NCI-H226 (cell line): ENCODE data around the gene CST6.
"Not testable (repeated sequence)": the region's sequence is repeated elsewhere in the genome, so short reads cannot be mapped to it uniquely, and the experiment has no call there.

ENCODE experiments used
- DNase-seq: peaks from one replicate; pipeline ENCODE4 v3.0.0-alpha.2; 2015

CST6 gene

DNA sequence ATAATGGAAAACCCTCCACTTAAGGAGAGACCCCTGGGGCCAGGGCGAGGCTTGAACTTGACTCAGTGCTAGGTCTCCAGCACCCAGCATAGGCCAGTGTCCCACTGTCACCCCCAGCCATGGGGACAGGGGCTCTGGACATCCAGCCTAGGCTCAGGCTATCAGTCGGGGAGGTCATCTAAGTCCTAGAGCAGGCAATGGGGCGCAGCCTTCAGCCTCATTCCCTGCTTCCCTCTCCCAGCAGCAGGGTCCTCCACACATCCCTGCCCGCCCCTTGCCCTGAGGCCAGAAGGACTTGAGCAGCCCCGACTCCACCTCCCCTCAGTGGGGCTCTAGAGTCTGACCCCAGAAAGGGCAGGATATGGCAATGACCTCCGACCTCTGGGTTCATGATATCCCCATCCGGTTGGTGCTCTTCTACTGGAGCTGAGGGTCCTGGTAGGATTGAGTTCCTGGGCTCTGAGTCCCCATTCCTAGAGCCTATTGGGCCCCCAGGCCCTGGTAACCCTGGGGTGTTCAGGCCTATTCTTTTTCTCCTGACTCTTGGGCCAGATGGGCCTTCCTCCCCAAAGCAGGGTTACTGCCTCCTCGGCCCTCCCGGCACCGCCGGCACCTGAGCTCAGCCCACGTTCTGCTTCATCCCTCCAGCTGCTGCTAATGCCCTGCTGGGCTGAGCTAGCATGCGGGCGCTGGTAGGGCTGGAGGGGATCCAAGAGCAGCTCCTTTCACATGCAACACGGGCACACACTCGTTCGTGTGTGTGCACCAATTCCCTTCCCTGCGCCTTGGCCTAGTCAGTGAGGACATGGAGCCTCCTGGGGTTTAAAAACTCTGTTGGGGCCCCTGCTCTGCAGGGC is 4.4 kb downstream of the CST6 start:
- no peak for DNase-seq

DNA sequence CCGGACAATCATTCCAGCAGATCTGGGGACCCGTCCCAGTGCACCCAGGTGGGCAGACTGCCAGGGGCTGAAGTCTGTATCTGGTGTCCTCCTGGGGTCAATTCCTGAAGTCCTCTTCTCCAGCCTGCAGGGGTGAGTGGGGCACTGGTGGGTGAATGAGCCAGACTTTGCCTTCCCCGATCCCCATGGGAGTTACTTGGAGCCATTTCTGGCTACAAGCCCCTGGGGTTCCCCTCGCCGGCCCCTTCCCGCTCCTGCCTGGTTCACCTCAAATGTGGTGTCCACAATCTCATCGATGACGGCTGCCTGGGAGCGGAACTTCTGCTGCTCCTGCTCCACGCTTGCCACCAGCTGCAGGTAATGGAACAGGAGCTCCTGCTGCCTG is 5.0 kb downstream of the CST6 start:
- DNase-seq, result no peak

DNA sequence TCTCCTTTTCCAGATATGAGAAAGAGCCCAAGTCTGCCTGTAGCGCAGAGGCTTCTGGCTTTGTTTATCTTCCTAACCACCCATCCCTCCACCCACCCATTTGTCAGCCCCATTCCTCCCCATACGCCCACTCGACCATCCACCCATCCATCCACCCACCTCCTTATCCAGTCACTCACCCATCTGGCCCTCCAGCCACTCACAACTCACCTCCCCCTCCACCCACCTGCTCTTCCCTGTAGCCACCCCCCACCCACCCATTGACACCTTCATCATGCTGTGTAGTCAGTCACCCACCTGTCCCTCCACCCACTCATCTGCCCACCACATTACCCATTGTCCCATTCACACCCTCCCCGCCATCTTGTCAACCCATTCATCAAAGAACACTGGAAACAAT is 5.5 kb downstream of the CST6 start:
- DNase-seq, result no peak

DNA sequence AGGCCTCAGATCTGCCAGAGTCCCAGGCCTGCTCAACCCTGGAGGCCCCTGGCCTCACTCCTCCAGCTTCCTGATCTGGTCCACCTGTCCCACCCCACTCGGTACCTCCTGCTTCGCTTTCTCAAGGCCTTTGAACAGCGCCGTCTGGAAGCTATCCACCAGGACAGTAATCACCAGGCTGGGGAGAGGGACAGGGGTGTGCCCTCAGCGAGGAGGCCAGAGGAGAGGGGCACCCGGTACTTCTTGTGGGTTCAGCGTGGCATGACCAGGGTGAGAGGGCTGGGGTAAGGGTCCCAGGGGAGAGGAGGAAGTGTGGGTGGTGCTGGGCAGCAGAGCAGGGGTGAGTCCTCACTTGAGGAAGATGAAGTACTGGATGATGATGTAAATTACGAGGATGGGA is 8.4 kb downstream of the CST6 start:
- no peak for DNase-seq

DNA sequence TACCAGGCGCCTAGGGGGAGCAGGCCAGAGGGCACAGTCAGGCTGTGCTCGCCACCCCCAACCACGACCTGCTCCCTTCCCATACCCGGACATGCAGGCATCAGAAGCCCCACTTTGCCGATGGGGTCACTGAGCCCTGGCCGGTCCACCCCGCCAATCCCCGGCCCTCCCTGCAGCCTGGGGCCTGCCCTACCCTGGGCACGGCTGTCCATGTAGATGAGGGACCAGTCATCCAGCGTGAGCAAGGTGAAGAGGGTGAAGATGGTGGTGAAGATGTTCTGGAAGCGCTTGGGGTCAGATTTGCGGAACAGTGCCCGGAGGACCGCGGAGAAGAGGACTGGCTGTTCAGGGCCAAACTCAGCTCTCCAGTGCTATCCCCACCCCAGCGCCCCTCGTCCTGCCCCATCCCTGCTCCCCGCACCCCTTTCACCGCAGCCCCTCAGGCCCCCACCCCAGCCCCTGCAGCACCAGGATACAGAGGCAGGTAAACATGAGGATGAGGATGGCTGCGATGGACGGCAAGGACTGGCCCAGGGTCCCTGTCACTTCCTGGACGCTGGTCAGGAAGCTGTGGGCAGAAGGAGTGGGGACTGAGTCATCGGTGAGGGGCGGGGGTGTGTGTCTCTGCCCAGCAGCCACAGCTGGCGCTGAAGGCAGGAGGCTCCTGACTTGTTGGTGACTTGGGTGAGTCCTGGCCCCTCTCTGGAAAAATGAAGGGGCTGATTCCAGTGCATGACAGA is 9.0 kb downstream of the CST6 start:
- peak; percentile 57 for DNase-seq

DNA sequence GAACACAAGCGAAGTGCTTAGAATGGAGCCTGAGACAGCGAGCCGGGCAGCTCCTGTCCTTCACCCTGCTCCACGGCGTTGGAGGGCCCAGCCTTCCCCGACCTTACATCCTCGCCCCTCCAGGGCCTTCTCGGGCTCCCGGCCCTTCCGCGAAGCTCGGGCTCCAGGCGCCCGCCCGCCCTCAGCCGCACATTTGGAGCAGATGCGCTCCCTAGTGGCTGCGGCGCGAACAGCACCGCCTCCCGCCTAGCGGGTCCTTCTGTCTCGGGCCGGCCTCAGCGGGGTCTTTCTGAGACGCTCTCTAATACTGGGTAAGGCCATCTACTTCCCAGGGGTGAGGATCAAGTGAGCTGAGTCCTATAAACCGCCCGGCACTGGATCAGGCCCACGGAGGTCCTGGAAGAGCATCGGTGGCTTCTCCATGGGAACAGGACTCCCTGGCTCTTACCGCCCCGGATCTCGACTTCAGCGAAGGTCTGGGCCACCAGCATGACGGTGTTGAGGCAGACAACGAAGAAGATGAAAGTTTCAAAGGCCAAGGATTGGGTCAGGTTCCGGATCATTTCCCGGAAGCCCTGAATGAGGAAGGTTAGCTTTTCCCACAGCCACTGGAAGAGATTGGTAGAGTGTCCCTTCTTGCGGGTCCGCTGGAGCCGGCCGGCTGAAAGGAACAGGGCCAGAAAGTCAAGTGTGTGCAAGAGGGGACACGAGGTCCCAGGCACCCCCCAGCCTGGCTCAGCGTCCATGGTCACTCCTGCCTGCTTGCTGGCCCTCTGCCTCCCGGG is 10.8 kb downstream of the CST6 start:
- peak; percentile 58 for DNase-seq

DNA sequence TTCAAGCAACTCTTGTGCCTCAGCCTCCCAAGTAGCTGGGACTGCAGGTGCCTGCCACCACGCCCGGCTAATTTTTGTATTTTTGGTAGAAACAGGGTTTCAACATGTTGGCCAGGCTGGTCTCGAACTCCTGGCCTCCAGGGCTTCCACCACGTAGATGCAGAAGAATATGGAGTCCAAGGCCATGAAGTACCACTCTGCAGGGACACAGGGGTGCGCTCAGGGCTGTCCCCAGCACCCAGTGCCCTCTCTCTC is 11.3 kb downstream of the CST6 start:
- DNase-seq, result not testable (repeated sequence)

DNA sequence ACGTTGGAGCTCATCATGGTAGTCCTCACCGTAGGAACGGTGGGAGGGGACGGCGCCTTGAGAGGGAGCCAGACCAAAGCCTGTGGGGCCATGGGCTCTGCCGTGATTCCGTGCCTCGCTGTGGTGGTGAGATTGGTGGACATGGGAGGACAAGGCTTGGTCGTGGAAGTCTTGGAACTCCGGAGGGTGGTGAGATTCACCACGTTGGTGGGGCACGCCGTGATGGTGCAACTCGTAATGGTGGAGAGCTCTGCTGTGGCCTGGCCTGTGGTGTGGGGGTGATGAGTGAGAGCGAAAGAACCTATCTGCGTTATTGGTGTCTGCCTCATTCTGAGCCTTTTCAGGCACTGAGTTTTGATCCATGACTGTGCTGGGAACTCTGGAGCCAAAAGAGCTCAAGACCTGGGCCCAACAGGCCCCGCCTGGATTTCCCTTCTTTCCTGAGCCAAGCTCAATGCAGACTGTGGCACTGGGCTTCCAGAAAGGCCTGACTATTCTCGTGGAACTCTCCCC is 14.3 kb downstream of the CST6 start, which contains the start of gene CATSPER1:
CATSPER1 (minus strand) TSS at position 463 of the 513 bp plus-strand sequence; CDS start at position 363, 100 bp downstream.
- no peak for DNase-seq

DNA sequence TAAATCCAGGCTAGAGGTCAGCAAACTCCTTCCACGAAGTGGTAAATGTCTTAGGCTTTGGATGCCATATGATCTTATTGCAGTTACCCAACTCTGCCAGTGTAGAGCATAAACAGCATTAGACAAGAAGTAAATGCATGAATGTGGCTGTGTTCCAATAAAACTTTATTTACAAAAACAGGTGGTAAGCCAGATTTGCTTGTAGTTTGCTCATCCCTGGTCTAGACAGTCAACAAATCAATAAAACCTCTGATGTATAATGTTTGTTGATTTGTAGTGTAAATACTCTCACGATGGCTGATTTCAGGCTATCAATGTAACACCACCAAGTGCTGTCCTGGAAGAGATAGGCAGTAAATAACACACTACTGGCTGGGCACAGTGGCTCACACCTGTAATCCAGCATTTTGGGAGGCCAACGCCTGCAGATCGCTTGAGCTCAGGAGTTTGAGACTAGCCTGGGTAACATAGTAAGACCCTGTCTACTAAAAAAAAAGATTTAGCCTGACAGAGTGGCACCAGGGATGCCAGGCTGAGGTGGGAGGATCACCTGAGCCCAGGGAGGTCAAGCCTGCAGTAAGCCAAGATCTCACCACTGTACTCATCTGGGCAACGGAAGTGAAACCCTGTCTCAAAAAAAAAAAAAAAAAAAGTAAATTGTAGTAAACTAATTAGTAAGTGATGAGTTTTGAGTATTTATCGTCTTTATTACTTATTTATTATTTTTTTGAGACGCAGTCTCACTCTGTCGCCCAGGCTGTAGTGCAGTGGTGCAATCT is 21.3 kb downstream of the CST6 start:
- DNase-seq, result no peak

DNA sequence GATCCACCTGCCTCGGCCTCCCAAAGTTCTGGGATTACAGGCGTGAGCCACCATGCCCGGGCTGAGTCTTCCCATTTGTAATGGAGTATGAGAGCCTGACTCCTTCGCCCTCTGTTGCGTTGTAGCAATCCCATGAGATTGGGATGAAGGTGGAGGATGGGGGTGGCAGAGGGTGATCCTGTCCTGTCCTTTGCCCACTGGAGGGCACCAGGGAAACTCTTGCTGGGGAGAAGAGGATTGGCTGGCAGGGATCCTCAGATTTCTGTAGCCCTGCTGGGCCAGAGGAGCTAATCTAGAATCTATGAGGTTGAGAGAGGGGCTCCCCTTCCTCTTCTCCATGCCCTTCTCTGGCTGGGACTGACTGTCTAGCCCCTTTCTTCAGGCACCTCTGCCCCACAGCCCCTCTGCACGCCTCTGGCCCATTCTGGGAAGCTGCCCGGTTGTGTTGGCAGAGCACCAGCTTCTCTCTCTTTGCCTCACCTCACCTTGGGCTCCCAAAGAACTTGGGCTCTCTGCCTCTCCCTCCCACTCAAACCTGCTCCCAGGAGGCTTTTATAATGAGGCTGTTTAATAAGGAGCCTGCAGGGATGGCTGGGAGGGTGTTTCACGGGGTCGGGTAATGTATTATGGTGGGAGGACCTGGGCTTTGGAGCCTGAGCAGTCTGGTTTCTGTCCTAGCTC is 24.0 kb downstream of the CST6 start:
- DNase-seq, result no peak

DNA sequence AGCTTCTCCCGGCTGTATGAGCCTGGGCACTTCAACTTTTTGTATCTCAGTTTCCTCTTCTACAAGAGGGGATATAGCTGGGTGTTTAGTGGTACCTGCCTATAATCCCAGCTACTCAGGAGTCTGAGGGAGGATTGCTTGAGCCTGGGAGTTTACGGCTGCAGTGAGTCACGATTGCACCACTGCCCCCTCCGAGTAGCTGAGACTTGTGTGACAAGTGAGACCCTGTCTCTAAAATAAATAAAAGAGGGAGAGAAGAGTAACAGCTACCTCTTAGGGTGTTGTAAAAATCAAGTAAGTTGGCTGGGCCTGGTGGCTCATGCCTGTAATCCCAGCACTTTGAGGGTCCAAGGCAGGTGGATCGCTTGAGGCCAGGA is 24.5 kb downstream of the CST6 start:
- DNase-seq, result no peak

DNA sequence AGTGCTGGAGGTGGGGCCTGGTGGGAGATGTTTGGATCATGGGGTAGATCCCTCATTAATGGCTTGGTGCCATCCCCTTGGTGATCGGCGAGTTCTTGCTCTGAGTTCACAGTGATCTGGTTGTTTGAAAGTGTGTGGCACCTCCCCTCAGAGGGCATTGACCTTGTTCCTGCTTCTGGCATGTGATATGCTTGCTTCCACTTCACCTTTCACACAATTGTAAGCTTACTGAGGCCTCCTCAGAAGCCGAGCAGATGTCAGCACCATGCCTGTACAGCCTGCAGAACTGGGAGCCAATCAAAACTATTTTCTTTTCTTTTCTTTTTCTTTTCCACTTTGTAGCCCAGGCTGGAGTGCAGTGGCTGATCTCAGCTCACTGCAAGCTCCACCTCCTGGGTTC is 25.5 kb downstream of the CST6 start:
- no peak for DNase-seq

DNA sequence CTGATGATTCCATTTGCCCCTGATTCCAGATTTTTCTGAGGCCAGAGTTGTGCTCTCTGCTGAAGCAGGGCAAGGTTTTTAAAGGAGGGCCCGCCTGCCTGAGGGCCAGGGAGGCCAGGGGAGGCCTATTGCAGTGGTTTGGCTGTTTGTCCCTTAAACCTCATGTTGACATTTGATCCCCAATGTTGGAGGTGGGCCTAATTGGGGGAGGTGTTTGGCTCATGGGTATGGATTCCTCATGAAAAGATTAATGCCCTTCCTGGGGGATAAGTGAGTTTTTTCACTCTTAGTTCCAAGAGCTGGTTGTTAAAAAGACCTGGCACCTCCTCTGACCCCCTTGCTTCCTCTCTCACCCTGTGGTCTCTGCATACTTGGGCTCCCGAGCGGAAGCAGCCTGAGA is 28.0 kb downstream of the CST6 start:
- no peak for DNase-seq

DNA sequence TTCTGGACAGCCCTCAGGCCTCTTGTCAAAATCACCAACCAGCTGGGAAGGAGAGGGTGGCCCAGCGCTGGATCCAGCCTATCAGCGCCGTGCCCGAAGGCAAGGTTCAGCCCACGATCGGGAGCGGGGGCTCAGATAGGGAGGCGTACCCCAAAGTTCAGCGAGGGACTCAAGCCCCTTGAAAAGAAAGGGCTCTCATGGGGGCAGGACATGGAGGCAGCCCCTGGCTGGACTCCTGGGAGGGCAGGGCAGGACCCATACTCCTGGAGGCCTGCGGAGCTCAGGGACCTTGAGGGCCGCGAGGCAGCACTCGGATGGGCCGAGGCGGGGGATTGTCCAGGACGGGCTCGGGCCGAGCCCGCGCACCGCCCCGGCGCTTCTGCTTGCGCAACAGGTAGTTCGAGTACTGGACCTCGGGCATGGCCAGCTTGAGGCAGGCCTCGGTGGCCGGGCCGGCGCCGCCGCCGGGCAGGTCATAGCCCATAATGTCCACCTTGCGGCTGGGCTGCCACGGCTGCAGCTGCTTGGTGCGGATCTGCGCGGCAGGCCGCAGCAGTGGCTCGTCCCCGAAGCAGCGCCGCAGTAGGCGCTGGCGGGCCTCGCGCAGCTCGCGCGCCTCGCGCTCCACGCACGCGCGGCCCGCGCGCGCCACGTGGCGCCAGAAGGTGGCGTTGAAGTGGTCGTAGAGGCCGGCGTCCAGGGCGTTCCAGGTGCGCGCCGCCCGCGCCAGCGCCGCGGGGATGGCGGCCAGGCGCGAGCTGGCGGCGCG is 30.6 kb downstream of the CST6 start:
- DNase-seq, result no peak

DNA sequence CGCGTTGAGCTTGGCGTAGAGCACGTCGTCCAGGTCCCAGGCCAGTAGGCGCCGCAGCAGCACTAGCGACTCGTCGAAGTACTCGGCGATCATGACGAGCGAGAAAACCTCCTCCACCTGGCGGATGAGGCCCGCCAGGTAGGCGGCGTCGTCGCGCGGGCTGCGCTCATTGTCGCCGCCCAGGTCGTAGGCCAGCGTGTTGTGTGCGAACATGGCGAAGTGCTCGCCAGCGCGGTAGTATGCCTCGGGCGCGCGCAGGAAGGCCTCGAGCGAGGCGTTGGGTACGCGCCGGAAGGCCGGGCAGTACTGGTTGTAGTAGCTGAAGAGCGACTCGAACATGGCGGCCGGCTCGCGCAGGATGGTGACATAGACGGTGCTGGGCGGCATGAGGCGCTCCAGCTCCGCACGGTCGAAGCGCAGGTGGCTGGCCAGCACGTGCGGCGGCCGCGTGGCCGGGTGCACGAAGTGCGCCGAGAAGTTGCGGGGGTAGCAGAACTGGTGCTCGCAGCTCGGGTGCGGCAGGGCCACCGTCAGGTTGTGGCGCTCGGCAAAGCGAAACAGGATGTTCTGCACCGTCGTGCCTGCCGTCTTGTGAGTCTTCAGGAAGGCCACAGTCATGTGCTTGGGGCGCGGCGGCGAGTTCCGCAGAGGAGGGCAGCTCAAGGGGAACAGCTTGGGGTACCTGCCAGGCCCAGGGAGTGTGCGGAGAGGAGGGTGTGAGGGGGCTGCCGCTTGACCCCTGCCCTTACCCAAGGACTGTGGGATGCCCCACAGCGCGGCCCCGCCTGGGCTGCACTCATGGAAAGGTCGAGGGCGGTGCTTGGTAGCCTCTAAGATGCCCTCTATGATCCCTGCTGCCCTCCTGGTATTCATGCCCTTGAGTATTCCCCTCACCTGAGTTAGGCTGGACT is 31.4 kb downstream of the CST6 start:
- no peak for DNase-seq

DNA sequence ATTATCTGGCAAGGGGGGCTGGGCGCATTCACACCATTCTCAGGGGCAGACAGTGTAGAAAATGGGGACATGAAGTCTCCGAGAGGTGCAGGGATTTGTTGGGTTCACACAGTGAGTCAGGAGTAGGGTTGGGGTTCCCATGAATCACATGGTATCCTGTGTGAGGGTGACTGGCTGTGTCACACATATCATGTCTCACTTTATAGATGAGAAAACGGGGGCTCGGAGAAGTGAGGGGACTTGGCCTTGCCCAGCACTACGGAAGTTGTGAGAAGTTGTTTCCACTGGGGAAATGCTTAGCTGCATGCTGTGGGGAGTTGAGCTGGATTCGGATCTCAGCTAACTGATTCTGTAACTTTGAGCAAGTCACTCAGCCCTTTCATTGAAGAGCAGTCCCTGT is 32.9 kb downstream of the CST6 start:
- no peak for DNase-seq

DNA sequence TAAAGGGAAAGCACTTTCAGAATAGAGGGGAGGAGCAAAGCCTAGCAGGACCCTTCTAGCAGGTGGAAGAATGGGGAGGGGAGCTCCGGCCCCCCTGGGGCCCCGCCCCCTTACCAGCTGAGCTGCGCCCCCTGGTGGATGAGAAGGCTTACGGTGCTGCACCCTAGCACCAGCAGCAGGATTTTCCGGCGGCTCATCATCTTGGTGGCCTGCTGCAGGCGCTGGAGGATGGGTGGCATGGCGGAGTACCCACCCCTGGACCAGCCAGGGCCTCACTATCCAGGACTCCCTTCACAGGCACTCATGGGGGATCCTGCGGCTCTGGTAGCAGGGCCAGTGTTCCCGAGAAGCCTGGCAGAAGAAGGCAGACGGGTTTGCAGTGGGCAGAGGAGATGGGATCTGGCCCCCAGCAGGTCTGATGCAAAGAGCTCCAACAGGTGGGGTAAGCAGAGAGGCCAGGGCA is 33.4 kb downstream of the CST6 start:
- peak; percentile 26 for DNase-seq

DNA sequence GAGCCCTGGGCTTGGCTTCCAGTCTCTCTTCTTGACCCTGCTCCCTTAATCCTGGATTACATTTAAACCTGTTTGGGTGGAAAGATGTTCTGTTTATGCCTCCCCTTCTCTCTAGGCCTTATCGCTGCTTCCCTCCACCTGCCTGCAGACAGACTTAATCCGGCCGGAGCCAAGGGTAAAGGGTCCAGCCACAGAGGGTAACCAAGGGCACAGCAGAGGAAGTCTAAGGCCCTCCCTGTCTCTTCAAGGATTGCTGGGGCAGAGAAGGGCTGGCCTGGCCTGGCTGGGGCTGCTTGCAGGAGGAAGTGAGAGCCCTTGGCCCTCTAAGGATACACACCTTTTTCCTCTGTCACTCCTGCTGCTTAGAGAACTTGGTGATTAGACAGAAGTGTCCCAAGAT is 35.1 kb downstream of the CST6 start:
- no peak for DNase-seq

DNA sequence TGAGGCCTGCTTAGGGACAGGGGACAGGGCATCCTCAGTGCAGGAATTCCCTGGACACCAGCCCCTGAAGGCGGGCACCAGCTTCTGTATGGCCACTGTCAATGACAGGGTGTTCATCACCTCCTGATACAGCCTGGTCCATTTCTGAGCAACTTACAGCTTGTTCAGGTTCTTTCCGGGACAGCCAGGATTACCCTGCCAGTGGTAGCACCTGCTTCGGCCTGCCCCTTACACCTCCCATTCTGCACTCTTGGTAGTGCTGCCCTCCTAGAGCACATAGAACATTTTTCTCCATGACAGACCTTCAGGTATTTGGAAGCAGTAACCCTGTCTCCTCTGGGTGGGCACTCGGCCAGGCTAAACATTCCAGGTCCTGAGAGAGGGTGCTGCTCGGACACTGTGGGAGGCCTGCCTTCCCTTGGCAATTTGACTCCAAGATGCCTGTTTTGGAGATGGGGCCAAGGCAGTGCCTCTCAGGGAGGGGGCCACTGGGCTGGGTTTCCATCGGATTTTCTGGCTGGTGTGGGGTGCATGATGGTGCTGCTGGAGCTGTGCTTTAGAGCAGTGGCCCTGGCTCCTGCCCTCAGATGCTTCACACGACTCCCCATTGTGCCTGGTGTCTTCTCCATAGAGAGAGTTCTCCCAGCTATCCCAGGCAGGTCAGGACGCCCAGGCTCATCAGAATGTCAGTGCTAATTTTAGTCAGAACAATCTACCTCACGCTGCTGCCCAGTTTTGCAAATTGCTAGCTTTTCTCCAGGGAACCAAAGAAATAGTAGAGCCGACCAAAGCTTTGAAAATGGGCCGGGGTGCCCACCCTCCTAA is 35.9 kb downstream of the CST6 start:
- DNase-seq, result peak; percentile 22
